Measurements from ENCODE around the gene C9orf153.
"Not testable (repeated sequence)": the region's sequence is repeated elsewhere in the genome, so short reads cannot be mapped to it uniquely, and the experiment has no call there.

C9orf153 gene

GRCh38 chr9:86262492-86262891 lies 3.0 kb upstream of the C9orf153 start:
- no peak for DNase-seq

- DNase-seq, result no peak
Observed at GRCh38 chr9:86257391-86257790, 2.1 kb downstream of the C9orf153 start.

- DNase-seq, result no peak
Observed at GRCh38 chr9:86256653-86257052, 2.8 kb downstream of the C9orf153 start.

GRCh38 chr9:86253577-86253976 lies 5.9 kb downstream of the C9orf153 start:
- DNase-seq, result no peak

- no peak for DNase-seq
Observed at GRCh38 chr9:86252870-86253269, 6.6 kb downstream of the C9orf153 start.

GRCh38 chr9:86250123-86250522 lies 9.3 kb downstream of the C9orf153 start:
- no peak for DNase-seq

GRCh38 chr9:86248746-86249145 lies 10.7 kb downstream of the C9orf153 start:
- no peak for DNase-seq

- DNase-seq, result no peak
Observed at GRCh38 chr9:86246752-86247161, 12.7 kb downstream of the C9orf153 start.

GRCh38 chr9:86242071-86242470 lies 17.4 kb downstream of the C9orf153 start:
- no peak for DNase-seq

GRCh38 chr9:86241216-86241615 lies 18.2 kb downstream of the C9orf153 start:
- no peak for DNase-seq

GRCh38 chr9:86238861-86239770 lies 20.3 kb downstream of the C9orf153 start:
- DNase-seq, result no peak

GRCh38 chr9:86230858-86231257 lies 28.6 kb downstream of the C9orf153 start:
- no peak for DNase-seq

GRCh38 chr9:86222667-86223066 lies 36.8 kb downstream of the C9orf153 start:
- DNase-seq, result no peak

GRCh38 chr9:86219606-86220005 lies 39.9 kb downstream of the C9orf153 start:
- DNase-seq, result no peak

GRCh38 chr9:86217076-86217755 lies 42.2 kb downstream of the C9orf153 start:
- DNase-seq, result no peak

- no peak for DNase-seq
Observed at GRCh38 chr9:86207193-86207592, 52.3 kb downstream of the C9orf153 start.

GRCh38 chr9:86202338-86202882 lies 57.0 kb downstream of the C9orf153 start:
- DNase-seq, result no peak

- no peak for DNase-seq
Observed at GRCh38 chr9:86201474-86202337, 57.8 kb downstream of the C9orf153 start.

GRCh38 chr9:86200599-86201162 lies 58.8 kb downstream of the C9orf153 start:
- no peak for DNase-seq

GRCh38 chr9:86193088-86193487 lies 66.4 kb downstream of the C9orf153 start:
- DNase-seq, result no peak

GRCh38 chr9:86190700-86191099 lies 68.8 kb downstream of the C9orf153 start:
- not testable (repeated sequence) for DNase-seq

- DNase-seq, result no peak
Observed at GRCh38 chr9:86187121-86187520, 72.3 kb downstream of the C9orf153 start.

GRCh38 chr9:86186696-86187095 lies 72.8 kb downstream of the C9orf153 start:
- no peak for DNase-seq

Measured in NCI-H1436 treated with DMSO at 0.1 percent for 48 hours (cell line).